ENCODE results near the gene APBA2.

APBA2 gene

DNA sequence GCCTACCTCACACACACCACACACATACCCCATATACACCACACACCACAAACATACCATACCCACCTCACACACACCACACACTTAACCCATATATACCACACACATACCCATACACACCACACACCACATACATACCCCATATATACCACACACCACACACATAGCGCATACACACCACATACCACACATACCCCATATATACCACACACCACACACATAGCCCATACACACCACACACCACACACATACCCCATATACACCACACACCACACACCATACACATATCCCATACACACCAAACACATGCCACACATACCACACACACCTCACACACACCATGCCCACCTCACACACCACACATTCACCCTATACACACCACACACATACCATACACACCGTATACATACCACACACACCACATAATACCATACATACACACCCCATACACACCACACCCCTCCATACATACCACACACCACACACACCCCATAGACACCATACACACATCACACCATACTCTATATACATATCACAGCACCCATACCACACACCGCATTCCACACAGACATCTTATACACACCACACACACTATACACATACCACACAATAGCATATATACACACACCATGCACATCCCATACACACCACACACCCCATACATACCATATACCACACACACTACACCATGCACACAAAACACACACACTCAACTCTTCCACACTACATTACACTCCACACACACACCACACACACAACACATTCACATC, 29.5 kb downstream of the APBA2 start:
- no peak for DNase-seq (ENCODE audit: low read depth in 2 of 2)

DNA sequence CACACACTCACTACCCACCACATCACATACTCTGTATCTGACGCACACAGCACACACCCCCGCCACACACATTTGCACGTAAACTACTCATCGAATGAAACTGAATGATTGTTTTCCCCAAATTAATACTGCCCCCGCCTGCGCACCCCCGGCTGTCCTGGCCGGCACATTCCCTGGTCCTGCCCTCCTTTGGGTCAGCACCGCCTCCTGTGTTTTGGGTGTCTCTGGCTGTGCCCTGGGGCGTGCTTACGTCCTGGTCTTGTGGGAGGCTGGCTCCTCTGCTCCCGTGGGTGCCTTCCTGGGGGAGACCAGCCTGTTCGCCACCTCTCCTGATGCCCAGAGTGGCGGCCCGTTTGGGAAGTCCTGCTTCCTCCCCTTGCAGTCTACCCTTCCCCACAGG, 30.2 kb downstream of the APBA2 start:
- DNase-seq (ENCODE audit: low read depth in 2 of 2), result no peak

DNA sequence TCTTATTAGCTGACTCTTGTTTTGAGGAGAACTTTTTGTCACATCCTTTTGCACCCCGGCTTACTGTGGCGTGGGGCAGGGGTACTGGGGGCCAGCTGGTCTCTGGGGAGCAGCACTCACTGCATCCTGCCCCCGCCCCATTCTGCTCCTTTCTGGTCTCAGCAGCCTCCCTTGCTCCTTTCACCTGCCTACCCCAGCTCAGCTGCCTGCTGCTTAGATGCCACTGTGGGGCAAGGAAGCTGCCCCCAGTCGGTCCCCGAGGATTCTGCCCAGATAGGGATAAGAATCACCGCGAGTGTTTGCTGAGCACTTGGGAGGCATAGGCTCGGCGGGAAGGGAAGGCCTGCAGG, 32.0 kb downstream of the APBA2 start:
- no peak for DNase-seq (ENCODE audit: low read depth in 2 of 2)

DNA sequence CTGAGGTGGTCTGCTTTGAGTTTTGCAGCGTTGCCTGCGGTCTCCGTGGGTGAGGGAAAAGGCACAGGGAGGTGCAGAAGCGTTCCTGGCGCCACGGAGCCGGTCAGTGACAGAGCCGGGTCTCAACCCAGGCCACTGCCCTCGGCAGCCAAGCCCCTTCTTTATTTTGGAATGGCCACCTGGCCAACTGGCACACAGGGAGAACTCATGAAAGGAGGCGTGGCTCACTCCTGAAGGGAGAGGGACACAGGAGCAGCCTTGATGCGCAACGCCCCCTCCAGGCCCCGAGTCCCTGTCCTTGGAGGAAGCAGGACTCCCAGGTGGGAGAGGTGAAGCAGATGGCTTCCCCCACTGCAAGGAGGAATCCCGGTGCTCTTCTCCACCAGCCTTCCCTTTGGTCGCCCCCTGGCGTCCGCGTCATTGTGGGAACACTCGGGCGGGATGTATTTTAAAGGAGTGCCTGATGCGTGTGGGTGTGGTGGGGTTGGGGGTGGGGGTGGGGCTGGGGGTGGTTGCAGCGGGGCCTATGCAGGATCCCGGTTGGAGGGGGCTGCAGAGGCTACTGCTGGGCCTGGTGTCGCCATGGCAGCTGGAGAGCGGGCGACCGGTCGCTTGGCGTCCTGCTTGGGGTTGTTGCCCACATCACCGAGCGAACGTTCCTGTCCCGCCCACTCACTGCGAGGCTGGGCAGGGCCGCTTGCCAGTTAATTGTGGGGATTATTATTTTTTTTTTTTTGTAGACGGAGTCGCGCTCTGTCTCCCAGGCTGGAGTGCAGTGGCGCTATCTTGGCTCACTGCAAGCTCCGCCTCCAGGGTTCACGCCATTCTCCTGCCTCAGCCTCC, 32.6 kb downstream of the APBA2 start:
- DNase-seq (ENCODE audit: low read depth in 2 of 2), result no peak

DNA sequence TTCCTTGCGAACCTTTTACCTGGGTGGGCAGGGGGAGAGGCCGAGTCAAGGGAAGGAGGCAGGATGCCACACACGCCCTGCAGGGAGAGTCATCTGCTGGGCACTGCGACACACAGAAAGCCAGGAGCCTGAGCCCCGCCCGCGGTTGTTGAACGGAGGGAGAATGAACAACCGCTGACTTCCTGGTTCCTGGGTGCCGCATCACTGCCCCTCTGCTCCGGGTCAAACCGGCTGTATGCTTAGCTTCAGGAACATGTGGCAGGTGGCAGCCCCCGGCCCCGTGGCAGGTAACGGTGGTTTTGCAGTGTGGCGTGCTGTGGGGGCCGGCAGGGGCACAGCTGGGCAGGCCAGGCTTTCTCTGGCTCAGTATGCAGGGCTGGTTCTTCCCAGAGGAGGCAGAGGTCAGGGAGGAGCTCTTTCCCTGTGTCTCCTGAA, 33.4 kb downstream of the APBA2 start:
- no peak for DNase-seq (ENCODE audit: low read depth in 2 of 2)

DNA sequence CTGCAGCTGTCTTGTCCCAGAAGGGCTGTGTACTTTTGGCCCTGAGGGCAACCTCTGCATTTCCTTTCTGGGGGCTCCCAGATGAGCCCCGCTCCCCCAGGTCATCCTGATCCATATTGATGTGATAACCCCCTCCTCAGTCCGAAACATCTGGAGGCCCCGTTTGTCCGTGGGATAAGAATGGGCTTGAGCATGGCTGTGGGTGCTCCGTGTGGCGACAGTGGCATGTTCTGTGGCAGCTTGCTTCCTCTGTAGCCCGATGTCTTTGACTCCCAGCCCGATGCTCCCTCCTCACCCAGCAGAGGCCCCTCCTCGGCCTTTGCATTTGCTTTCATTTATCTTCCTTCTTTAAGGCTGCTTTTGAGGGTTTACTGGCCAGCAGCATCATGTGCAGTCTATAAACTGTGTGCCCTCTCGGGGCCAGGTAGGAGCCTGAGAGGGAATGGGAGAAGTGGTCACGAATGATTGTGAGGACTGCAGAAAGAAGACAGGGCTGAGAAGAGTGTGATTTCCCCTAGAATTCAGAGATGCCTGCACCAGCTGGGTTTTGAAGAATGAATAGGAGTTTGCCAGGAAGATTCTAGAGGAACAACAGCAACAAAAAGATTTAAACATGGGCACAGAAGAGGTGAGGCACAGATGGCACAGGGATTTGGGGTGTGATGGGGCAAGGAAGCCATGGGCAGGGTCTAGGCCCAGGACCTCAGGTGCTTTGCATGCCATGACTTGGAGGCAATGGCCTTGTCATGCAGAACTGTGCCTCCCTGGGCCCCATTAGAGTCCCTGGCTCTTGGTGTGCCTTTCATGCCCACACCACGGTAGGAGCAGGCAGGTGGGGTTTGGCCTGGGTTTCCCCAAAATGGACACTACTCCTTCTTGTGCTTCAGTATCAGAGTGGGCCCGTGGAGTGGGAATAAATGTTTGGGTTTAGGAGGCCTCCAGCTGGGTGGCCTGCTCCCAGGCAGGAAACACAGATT, 34.2 kb downstream of the APBA2 start:
- no peak for DNase-seq (ENCODE audit: low read depth in 2 of 2)

DNA sequence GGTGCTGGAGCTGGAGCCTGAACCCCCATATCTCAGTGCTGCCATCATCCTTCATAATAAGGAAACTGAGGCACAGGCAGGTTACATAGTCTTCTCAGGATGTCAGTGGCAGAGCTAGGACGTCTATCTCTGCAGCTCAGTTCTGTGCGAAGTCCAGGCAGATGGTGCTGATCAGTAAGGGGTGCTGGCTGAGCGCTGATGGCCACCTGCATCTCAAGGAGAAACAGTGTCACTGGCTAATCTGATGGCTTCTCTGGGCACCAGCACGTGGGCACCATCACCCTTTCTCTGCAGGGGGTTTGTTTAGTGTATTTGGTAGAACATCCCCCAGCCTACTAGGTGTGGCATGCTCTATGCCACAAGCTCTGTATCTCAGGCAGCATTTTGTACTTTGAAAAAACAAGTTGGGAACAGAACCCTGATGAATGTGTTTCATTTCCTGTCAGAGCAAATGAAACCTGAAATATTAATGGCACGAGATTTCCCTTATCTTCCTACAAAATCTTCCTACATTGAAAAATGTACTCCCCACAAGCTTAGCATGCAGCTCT, 35.1 kb downstream of the APBA2 start:
- no peak for DNase-seq (ENCODE audit: low read depth in 2 of 2)

DNA sequence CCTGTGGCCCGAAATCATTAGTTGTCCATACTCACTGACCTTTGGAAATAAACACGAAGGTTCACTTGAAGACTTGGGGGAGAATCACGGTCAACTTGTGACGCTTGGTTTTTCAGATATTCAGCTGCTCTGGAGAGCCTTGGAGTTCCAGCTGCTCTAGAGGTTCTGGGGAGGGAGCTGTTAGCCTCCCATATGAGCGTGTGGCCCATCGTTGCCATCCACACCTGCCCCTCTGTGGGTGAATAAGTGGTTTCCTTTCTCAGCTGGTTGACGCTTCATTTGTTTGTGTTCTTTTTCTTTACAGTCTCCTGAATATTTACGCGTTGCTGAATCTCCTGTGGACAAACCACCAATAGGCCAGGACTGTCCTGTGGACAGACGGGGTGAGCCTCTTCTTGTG, 35.6 kb downstream of the APBA2 start:
- DNase-seq (ENCODE audit: low read depth in 2 of 2), result no peak

DNA sequence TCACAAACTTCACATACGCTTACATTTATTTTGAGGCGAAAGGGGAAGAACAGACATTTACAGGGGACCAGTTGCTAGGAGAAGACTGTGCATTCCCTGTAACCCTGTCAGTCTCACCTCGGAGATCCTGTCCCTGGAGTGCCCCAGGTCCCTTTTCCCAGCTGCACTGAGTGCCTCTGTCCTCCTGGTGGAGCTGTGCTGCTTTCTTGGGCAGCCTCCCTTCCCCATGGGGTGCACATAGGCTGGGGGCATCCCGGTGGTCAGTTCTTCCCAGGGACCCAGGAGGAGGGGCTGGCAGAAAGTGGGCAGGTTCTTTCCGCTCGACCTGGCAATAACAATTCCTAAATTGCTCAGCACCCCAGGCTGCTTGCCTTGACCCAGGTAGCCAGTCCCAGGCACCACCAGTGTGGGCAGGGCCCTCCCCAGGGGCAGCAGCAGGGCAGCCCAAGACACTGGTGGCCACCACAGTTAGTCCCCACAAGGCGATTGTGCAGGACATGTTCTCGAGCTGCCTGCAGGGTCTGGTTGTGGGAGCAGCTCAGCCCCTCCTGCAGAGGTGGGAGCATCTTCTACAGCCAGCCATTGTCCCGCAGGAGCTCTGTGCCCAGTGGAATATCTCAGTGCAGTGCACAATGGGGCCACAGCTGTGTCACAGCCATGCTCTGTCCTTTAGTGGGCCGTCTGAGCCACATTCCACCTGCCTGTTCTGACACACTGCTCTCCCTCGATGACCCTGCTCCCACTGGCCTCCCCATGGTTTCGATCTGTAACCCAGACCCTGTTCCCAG, 36.3 kb downstream of the APBA2 start:
- no peak for DNase-seq (ENCODE audit: low read depth in 2 of 2)

DNA sequence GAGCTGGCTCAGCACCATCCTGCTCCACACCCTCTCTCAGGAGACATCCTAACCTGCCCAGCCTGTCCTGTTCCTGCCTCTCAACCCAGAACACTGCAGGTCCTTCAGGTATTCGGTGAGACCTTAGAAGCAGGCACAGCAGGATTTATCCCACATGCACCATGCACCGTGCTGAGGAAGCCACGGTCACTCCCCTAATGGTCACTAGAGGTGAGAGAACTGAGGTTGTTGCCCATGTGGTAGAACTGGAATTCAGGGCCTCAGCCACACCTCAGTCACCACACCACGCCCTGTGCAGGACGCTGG, 36.9 kb downstream of the APBA2 start:
- DNase-seq (ENCODE audit: low read depth in 2 of 2), result no peak

DNA sequence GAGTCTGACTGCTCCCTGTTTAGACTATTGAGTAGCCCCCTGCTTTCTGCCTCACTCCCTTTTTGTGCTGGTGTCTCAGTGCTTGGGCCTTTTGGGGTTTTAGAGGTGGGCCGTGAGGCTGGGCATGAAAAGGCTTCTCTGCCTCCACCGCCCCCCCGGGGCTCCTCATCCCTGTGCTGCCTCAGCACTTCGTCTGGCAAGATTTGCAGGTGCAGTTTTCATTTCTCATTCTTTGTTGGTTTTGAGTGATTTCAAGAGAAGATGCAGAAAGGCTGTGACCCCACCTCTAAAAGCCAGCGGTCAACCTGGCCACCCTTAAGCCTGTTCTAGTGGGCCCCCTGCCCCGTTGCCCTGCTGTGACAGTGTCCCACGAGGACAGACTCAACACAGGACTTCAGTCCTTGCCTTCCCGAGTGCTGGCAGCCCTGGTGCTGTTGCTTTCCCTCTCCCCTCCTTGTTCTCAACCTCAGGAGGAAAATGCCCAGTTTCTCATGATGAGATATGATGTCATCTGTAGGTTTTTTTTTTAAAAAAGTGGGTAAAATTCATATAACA, 38.0 kb downstream of the APBA2 start:
- no peak for DNase-seq (ENCODE audit: low read depth in 2 of 2)

DNA sequence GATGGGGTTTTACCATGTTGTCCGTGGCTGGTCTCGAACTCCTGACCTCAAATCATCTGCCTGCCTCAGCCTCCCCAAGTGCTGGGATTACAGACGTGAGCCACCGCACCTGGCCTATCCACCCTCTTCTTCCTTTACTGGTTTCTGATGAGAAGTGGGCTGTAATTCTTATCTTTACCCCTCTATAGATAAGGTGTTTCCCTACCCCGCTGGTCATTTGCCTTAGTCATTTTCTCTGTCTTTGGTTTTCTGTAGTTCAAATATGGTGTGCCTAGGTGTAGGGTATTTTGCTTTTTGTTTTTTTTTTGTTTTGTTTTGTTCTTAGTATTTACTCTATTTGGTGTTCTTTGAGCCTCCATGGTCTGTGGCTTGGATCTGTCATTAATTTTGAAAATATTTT, 41.3 kb downstream of the APBA2 start:
- no peak for DNase-seq (ENCODE audit: low read depth in 2 of 2)

DNA sequence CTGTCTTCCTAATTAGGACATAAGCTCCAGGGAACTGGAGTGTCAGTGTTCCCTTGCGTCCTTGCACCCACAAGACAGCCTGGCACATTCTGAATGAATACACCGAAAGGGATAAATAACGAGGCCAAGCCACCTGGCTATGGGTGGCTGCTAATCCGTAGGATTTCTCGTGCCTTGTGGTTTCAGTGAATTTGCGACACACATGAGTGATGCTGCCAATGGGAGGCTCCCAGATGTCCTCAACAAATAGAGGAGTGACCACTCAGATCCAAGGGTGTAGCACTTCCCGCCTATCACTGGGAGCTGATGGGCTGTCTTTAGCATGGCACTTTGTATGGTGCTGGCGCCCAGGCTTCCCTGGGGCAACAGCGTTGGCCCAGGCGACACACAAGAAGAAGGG, 43.4 kb downstream of the APBA2 start:
- DNase-seq (ENCODE audit: low read depth in 2 of 2), result no peak

DNA sequence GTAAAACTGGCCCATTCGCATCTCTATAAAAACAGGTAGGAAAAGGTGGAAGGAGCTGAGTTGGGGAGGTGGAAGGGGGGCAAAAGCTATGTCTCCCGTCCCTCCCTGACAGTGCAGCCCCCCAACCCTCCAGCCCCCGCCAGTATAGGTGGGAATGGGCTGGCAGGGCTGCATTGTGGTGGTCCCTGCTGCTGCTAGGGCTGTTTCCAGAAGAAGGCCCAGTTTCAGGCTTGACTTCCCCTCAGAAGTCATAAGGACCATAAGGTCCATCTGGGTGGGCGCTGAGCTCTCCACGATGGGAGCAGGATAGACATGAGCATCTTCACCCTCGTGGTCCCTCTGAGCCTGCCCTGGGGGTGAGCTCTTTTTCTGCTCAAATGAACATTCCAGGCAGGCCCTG, 44.2 kb downstream of the APBA2 start:
- DNase-seq (ENCODE audit: low read depth in 2 of 2), result no peak

DNA sequence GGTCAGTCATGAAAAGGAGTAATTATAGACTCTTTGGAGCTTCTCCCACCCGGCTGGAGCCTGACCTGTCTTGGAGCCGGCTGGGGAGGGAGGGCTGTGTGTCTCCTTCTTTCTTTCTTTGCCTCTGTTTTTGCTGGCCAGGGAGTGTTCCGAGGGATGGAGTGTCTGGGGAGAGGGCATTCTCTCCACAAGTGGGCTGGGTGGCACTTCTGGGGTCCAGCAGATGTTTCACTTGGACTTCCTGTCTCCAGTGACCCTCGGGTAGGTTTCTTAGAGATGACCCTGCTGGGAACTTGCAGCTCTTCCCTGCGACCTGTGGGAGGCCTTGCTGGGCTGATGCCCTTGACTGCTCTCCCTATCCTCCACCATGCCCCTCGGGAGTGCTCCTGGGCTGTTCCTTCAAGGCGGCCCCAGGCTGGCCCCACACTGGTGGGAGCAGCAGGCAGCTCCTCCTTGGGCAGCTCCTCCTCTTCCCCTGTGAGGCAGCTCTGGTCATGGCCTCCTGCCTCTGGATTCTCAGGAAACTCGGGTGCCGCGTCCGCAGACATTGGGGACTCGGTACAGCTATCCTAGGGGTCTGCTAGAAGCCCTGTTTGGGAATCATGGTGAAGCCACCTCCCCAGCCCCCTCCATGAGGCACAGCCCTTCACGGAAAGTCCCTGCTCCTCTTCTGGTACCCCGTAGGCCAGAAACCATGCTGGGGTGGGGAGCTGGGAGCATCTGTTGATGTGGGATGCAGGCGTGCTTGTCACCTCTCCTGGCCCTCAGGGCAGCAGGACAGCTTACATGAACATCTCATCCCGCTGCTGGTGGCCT, 44.9 kb downstream of the APBA2 start:
- DNase-seq (ENCODE audit: low read depth in 2 of 2), result no peak

DNA sequence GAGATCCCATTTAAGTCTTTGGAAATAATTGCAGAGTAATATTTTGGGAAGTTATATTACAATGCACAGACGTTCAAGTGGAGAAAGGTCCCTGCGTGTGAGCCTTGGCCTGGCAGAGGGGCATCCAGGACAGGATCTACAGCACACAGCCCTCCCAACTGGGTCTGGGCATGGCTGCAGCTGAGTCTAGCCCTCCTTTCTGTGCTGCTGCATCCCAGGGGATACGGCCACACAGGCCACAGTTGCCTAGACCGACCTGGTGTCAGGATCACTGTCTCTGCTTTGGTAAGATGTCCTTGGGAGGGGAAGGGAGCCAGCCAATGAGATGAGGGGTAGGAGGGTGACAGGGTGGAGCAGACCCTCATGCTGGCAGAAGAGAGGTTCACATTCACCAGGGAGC, 46.1 kb downstream of the APBA2 start:
- no peak for DNase-seq (ENCODE audit: low read depth in 2 of 2)

DNA sequence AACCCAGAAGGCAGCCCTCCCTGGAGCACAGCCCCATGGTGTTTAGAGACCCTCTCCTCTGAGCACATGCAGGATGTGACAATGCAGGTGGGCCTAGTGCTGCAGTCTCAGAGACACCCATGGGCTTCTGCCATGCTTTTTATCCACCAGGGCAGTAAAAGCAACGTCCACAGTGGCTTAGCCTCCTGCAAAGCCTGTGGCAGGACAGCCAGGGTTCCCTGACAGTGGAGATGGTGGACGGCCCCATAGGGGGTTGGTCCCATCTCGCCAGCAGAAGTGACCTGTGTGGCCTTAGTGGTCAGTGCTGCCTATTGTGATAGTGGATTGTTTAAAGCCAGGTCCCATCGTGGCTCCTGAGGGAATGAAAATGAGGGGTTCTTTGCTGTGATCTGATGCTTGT, 46.6 kb downstream of the APBA2 start:
- DNase-seq (ENCODE audit: low read depth in 2 of 2), result no peak

DNA sequence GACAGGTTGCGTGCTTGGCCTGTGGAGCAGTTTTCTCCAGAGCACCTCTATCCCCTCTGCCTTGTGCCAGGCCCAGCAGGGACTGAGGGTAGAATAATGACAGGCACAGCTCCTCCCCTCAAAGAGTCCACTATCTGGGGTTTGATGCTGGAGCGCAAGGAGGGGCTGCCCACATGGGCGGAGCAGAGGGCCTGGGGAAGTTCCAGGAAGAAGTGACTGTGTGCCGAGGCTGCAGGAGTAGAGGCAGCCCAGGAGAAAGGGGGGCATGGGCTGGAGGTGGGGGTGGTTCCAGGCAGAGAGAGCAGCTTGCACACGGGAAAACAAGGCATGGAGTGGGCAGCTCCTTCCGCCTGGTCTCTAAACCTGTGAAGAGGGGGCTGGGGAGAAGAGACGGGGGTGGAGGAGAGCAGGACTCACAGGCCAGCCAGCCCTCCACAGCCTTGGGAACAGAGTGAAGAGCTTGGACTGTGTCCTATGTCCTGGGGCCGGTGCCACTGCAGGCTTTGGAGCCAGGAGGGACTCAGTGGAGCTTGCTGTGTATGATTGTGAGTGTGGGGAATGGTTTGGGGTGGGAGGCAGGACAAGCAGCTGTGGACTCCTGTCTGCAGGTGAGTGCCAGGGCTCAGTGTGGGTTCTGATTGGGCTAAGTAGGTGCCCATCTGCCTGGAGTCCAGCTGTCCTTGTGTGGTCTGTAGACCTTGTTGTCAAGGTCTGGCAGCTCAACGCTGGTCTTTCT, 48.1 kb downstream of the APBA2 start:
- DNase-seq (ENCODE audit: low read depth in 2 of 2), result no peak

DNA sequence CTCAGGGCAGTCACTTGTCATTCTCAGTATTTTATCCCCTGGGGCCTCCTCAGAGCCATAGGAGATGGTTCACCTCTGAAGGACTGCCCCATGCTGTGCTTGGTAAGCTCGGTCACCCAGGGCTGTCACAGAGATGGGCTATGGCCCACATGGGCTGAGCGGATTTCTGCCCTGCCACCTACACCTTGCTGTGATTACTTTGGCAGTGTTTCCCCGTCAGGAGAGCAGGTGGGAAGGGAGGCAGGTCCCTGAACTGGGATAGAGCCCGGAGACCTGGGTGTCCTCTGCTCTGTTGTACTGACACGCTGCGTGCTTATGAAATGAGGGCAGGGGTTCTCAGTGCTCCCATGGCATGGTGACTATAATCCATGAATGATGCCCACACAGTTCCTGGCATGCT, 48.9 kb downstream of the APBA2 start:
- no peak for DNase-seq (ENCODE audit: low read depth in 2 of 2)

Data from stimulated activated CD8-positive, alpha-beta memory T cell treated with anti-CD3 and anti-CD28 coated beads, Interleukin-7, amount 100 ng/mL, for 4 hours (primary cell).